ENCODE data around the gene PCDHA5.
"Not testable (repeated sequence)": the region's sequence is repeated elsewhere in the genome, so short reads cannot be mapped to it uniquely, and the experiment has no call there.

PCDHA5 gene

GRCh38 chr5:140840978-140841962 is 19.9 kb downstream of the PCDHA5 start, which contains the start of gene PCDHA8:
Gene PCDHA8, plus strand, starts transcription at chr5:140841187. Its CDS starts 135 bp downstream, at chr5:140841322.
- no peak within 1 kb of the TSS for H3K4me3 ChIP-seq (ENCODE audit: low read depth in 1 of 5, low read length in 5 of 5)
- no peak within 1 kb of the TSS for H3K27ac ChIP-seq (ENCODE audit: low read depth, low read length)
- no peaks in the 10 kb centered on the region for H3K36me3 ChIP-seq (ENCODE audit: control insufficient read depth in 5 of 5, insufficient read depth in 5 of 5, low read length in 5 of 5)
- no peak within 1 kb of the TSS for H3K9ac ChIP-seq (ENCODE audit: low read length in 5 of 5)
- peaks cover 5 to 26% (median 16%) of the 10 kb centered on the region in 5 donors for H3K9me3 ChIP-seq (ENCODE audit: control insufficient read depth in 5 of 5, low read length in 5 of 5)
- H3K4me1 ChIP-seq (ENCODE audit: control insufficient read depth in 5 of 5, insufficient read depth in 5 of 5, low read length in 5 of 5) = no peaks in the 10 kb centered on the region
- peaks cover 0 to 6% (median under 1%) of the 10 kb centered on the region in 5 donors for H3K27me3 ChIP-seq (ENCODE audit: control insufficient read depth in 5 of 5, insufficient read depth in 4 of 5, low read length in 5 of 5)

- no peak overlapping the region for H3K4me3 ChIP-seq (ENCODE audit: low read depth in 1 of 5, low read length in 5 of 5)
- no peaks in the 10 kb centered on the region for H3K4me1 ChIP-seq (ENCODE audit: control insufficient read depth in 5 of 5, insufficient read depth in 5 of 5, low read length in 5 of 5)
- no peaks in the 10 kb centered on the region for H3K36me3 ChIP-seq (ENCODE audit: control insufficient read depth in 5 of 5, insufficient read depth in 5 of 5, low read length in 5 of 5)
- no peak overlapping the region for H3K9ac ChIP-seq (ENCODE audit: low read length in 5 of 5)
- H3K27me3 ChIP-seq (ENCODE audit: control insufficient read depth in 5 of 5, insufficient read depth in 4 of 5, low read length in 5 of 5) = peaks cover 0 to 2% (median 0%) of the 10 kb centered on the region in 5 donors
- no peak overlapping the region for H3K27ac ChIP-seq (ENCODE audit: low read depth, low read length)
- peaks cover 5 to 24% (median 13%) of the 10 kb centered on the region in 5 donors for H3K9me3 ChIP-seq (ENCODE audit: control insufficient read depth in 5 of 5, low read length in 5 of 5)
These were observed 21.7 kb downstream of the PCDHA5 start for GRCh38 chr5:140842798-140843733.

- H3K27ac ChIP-seq (ENCODE audit: low read depth, low read length); H3K9ac ChIP-seq (ENCODE audit: low read length in 5 of 5); H3K4me1 ChIP-seq (ENCODE audit: control insufficient read depth in 5 of 5, insufficient read depth in 5 of 5, low read length in 5 of 5); H3K36me3 ChIP-seq (ENCODE audit: control insufficient read depth in 5 of 5, insufficient read depth in 5 of 5, low read length in 5 of 5); H3K27me3 ChIP-seq (ENCODE audit: control insufficient read depth in 5 of 5, insufficient read depth in 4 of 5, low read length in 5 of 5): not testable (repeated sequence)
- Histone ChIP-seq H3K4me3 (ENCODE audit: low read depth in 1 of 5, low read length in 5 of 5) (peak within 1 kb of the TSS in 1 of 5 donors; percentile 42), H3K9me3 (ENCODE audit: control insufficient read depth in 5 of 5, low read length in 5 of 5) (peaks cover under 1 to 19% (median 9%) of the 10 kb centered on the region in 5 donors)
These were observed 27.0 kb downstream of the PCDHA5 start, which contains the start of gene PCDHA9 for GRCh38 chr5:140848139-140849102. Gene PCDHA9, plus strand, starts transcription at chr5:140848382. Its CDS starts 114 bp downstream, at chr5:140848496.

GRCh38 chr5:140849831-140850634 is 28.6 kb downstream of the PCDHA5 start:
- not testable (repeated sequence) for H3K9ac ChIP-seq (ENCODE audit: low read length in 5 of 5); H3K27ac ChIP-seq (ENCODE audit: low read depth, low read length); H3K36me3 ChIP-seq (ENCODE audit: control insufficient read depth in 5 of 5, insufficient read depth in 5 of 5, low read length in 5 of 5); H3K27me3 ChIP-seq (ENCODE audit: control insufficient read depth in 5 of 5, insufficient read depth in 4 of 5, low read length in 5 of 5); H3K4me1 ChIP-seq (ENCODE audit: control insufficient read depth in 5 of 5, insufficient read depth in 5 of 5, low read length in 5 of 5)
- H3K4me3 ChIP-seq (ENCODE audit: low read depth in 1 of 5, low read length in 5 of 5) = peak overlapping the region in 1 of 5 donors; percentile 22
- peaks cover 0 to 17% (median 9%) of the 10 kb centered on the region in 5 donors for H3K9me3 ChIP-seq (ENCODE audit: control insufficient read depth in 5 of 5, low read length in 5 of 5)

- no peak within 1 kb of the TSS for H3K9ac ChIP-seq (ENCODE audit: low read length in 5 of 5)
- H3K27ac ChIP-seq (ENCODE audit: low read depth, low read length) = no peak within 1 kb of the TSS
- H3K4me3 ChIP-seq (ENCODE audit: low read depth in 1 of 5, low read length in 5 of 5) = peak within 1 kb of the TSS in 4 of 5 donors; percentile 37 to 57 (median 42)
- H3K4me1 ChIP-seq (ENCODE audit: control insufficient read depth in 5 of 5, insufficient read depth in 5 of 5, low read length in 5 of 5) = no peaks in the 10 kb centered on the region
- peaks cover 0 to 7% (median 0%) of the 10 kb centered on the region in 5 donors for H3K27me3 ChIP-seq (ENCODE audit: control insufficient read depth in 5 of 5, insufficient read depth in 4 of 5, low read length in 5 of 5)
- H3K9me3 ChIP-seq (ENCODE audit: control insufficient read depth in 5 of 5, low read length in 5 of 5) = peaks cover 0 to 19% (median 13%) of the 10 kb centered on the region in 5 donors
- no peaks in the 10 kb centered on the region for H3K36me3 ChIP-seq (ENCODE audit: control insufficient read depth in 5 of 5, insufficient read depth in 5 of 5, low read length in 5 of 5)
These were observed 34.6 kb downstream of the PCDHA5 start, which contains the start of gene PCDHA10 for GRCh38 chr5:140855772-140856674. Gene PCDHA10, plus strand, starts transcription at chr5:140855897. Its CDS starts 152 bp downstream, at chr5:140856049.

- Histone ChIP-seq H3K4me1 (ENCODE audit: control insufficient read depth in 5 of 5, insufficient read depth in 5 of 5, low read length in 5 of 5) (no peaks in the 10 kb centered on the region), H3K9me3 (ENCODE audit: control insufficient read depth in 5 of 5, low read length in 5 of 5) (peaks cover 0 to 29% (median 20%) of the 10 kb centered on the region in 5 donors), H3K27me3 (ENCODE audit: control insufficient read depth in 5 of 5, insufficient read depth in 4 of 5, low read length in 5 of 5) (peaks cover 0 to 14% (median 4%) of the 10 kb centered on the region in 5 donors), H3K27ac (ENCODE audit: low read depth, low read length) (no peak overlapping the region), H3K9ac (ENCODE audit: low read length in 5 of 5) (no peak overlapping the region), H3K36me3 (ENCODE audit: control insufficient read depth in 5 of 5, insufficient read depth in 5 of 5, low read length in 5 of 5) (no peaks in the 10 kb centered on the region), H3K4me3 (ENCODE audit: low read depth in 1 of 5, low read length in 5 of 5) (peak overlapping the region in 1 of 5 donors; percentile 29)
These were observed 36.0 kb downstream of the PCDHA5 start for GRCh38 chr5:140857177-140857986.

GRCh38 chr5:140857987-140858240 is 36.5 kb downstream of the PCDHA5 start:
- H3K9ac ChIP-seq (ENCODE audit: low read length in 5 of 5) = no peak overlapping the region
- peaks cover 0 to 14% (median 6%) of the 10 kb centered on the region in 5 donors for H3K27me3 ChIP-seq (ENCODE audit: control insufficient read depth in 5 of 5, insufficient read depth in 4 of 5, low read length in 5 of 5)
- no peak overlapping the region for H3K27ac ChIP-seq (ENCODE audit: low read depth, low read length)
- H3K9me3 ChIP-seq (ENCODE audit: control insufficient read depth in 5 of 5, low read length in 5 of 5) = peaks cover 0 to 35% (median 26%) of the 10 kb centered on the region in 5 donors
- no peaks in the 10 kb centered on the region for H3K36me3 ChIP-seq (ENCODE audit: control insufficient read depth in 5 of 5, insufficient read depth in 5 of 5, low read length in 5 of 5)
- peak overlapping the region in 1 of 5 donors; percentile 29 for H3K4me3 ChIP-seq (ENCODE audit: low read depth in 1 of 5, low read length in 5 of 5)
- no peaks in the 10 kb centered on the region for H3K4me1 ChIP-seq (ENCODE audit: control insufficient read depth in 5 of 5, insufficient read depth in 5 of 5, low read length in 5 of 5)

Data from subcutaneous abdominal adipose tissue (tissue), 5 donors.